NCI-H2107 treated with DMSO at 0.1 percent for 48 hours (cell line): ENCODE measurements around the gene DNAJC5.
A peak's percentile ranks its signal among the peaks of the same experiment; 100 is the strongest.
"Not testable (repeated sequence)": the region's sequence is repeated elsewhere in the genome, so short reads cannot be mapped to it uniquely, and the experiment has no call there.

ENCODE experiments used
- DNase-seq: peaks from one replicate; lab custom pipeline; 2025; ENCODE audit not compliant: unreplicated experiment; lab: John Stamatoyannopoulos, UW

Gene DNAJC5

GRCh38 chr20:63861365-63861934 lies 33.5 kb upstream of the DNAJC5 start, which contains the start of gene ABHD16B:
TSS of gene ABHD16B (plus strand) at chr20:63861498. CDS start at chr20:63861541, 43 bp downstream.
- no peak for DNase-seq

GRCh38 chr20:63861981-63862901 lies 32.7 kb upstream of the DNAJC5 start:
- DNase-seq, result no peak

GRCh38 chr20:63863021-63863797 lies 31.7 kb upstream of the DNAJC5 start:
- DNase-seq, result no peak

GRCh38 chr20:63863798-63864544 lies 31.0 kb upstream of the DNAJC5 start:
- peak; percentile 44 for DNase-seq

- no peak for DNase-seq
Measured at GRCh38 chr20:63864545-63864977, 30.4 kb upstream of the DNAJC5 start.

GRCh38 chr20:63864978-63865640 lies 29.8 kb upstream of the DNAJC5 start, which contains the start of gene TPD52L2:
TSS of gene TPD52L2 (plus strand) at chr20:63865270. CDS start at chr20:63865366, 96 bp downstream.
- DNase-seq, result peak; percentile 98

- not testable (repeated sequence) for DNase-seq
Measured at GRCh38 chr20:63867042-63867441, 27.9 kb upstream of the DNAJC5 start.

GRCh38 chr20:63868264-63868663 lies 26.7 kb upstream of the DNAJC5 start:
- no peak for DNase-seq

- no peak for DNase-seq
Measured at GRCh38 chr20:63873477-63873971, 21.4 kb upstream of the DNAJC5 start.

GRCh38 chr20:63874241-63874640 lies 20.7 kb upstream of the DNAJC5 start:
- not testable (repeated sequence) for DNase-seq

GRCh38 chr20:63876489-63877036 lies 18.4 kb upstream of the DNAJC5 start:
- DNase-seq, result no peak

GRCh38 chr20:63877755-63878470 lies 17.0 kb upstream of the DNAJC5 start:
- DNase-seq, result peak; percentile 58

GRCh38 chr20:63878899-63879663 lies 15.8 kb upstream of the DNAJC5 start:
- DNase-seq, result no peak

- not testable (repeated sequence) for DNase-seq
Measured at GRCh38 chr20:63880901-63881300, 14.0 kb upstream of the DNAJC5 start.

GRCh38 chr20:63881451-63882226 lies 13.3 kb upstream of the DNAJC5 start:
- DNase-seq, result no peak

GRCh38 chr20:63882257-63883200 lies 12.4 kb upstream of the DNAJC5 start:
- DNase-seq, result no peak
